ENCODE measurements around the gene PRR4.

PRR4 gene

GRCh38 chr12:10801741-10802140 lies 47.5 kb downstream of the PRR4 start:
- no peak for DNase-seq (ENCODE audit: low spot score)

Data from cerebellar cortex (tissue), 1 donor.